GM12892 (cell line): ENCODE results near the gene AFDN.

Source experiments
- POLR2AphosphoS5 ChIP-seq: IDR thresholded peaks from 2 replicates; pipeline ENCODE4 v1.6.1; 2011; ENCODE audit warnings: low read depth, low read length, control low read depth
- TAF1 ChIP-seq: IDR thresholded peaks from 2 replicates; pipeline ENCODE4 v1.6.1; 2011; ENCODE audit warnings: low read depth, mild to moderate bottlenecking, control low read depth, low read length, borderline replicate concordance

DNA sequence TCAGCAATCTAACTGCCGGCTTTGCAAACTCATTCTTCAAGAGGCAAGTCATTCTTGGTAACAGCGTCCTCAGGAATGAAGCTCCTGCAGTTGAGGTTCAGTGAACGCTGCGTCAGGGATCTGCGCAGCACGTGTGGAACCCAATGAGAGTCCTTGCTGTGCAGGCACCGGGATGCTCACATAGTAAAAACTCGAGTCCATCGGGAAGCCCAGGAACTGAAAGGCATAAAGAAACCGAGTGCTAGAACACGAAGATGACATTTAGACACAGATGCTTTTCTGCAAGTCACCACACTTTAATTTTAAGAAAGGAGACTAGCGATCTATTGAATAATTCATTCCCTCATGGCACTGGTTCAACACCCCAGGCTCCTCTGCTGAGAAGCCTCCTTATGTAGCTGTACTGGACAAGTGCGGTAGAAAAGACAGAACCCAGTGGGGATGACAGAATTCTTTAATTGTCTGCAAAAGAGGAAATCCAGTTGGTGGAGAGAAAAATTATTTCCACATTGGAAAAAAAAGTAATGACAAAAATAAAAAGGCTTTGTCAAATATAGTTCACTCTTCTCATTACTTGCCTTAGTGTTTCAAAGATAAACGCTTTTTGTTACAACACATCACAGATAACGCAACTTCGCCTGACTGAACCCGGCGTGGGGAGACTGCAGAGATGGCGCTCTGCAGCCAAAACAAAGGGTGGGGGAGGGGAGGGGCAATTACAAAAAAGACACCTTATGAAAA, 1.9 kb upstream of the AFDN start:
- TF ChIP-seq POLR2AphosphoS5 (no peak), TAF1 (no peak)
